ENCODE data around the gene DRC7. TPM values are rescaled to one million over a fixed set of nuclear protein-coding genes. Genes with fewer than 3 reads are reported as not detected.

Gene DRC7
- total and polyA plus RNA-seq, 10 of the 15 experiments (the other 5 are each of a cell fraction or from before 2014, with no cell fraction given), result 0.06 to 0.49 (median 0.14) TPM; not detected in 4

- Histone ChIP-seq H3K79me2 (ENCODE audit: control insufficient read depth, insufficient read depth, low read length) (no peaks in the 10 kb centered on the region; the same call in 1 of the 2 replicates), H3K9me3 (replicated peaks; ENCODE audit: control insufficient read depth, insufficient read depth, low read length) (no peaks in the 10 kb centered on the region), H3K4me1 (ENCODE audit: control insufficient read depth, insufficient read depth, low read length) (peaks cover 4% of the 10 kb centered on the region), H2AFZ (ENCODE audit: control insufficient read depth, low read depth, low read length) (no peak overlapping the region), H4K20me1 (ENCODE audit: control insufficient read depth, insufficient read depth) (no peaks in the 10 kb centered on the region), H3K27ac (ENCODE audit: control insufficient read depth, insufficient read depth) (no peak overlapping the region), H3K27me3 (replicated peaks in 1 of 2; ENCODE audit: control insufficient read depth in 2 of 2, insufficient read depth in 2 of 2, low read length in 1 of 2) (no peaks in the 10 kb centered on the region), H3K4me3 (no peak overlapping the region), H3K36me3 (ENCODE audit: control insufficient read depth in 2 of 2, insufficient read depth in 2 of 2, low read length in 1 of 2) (0 out of 4 replicates have a peak, but pooled peaks cover 0 to 2% of the 10 kb centered on the region in 2 experiments), H3K9ac (ENCODE audit: control insufficient read depth, insufficient read depth, low read length) (no peak overlapping the region), H3K4me2 (ENCODE audit: control insufficient read depth, insufficient read depth) (no peak overlapping the region)
- ChIA-PET POLR2A (no interaction called here), SMC1A (ENCODE audit: uncharacterized antibody, unreplicated experiment) (no interaction called here), CTCF (interaction anchor here (0.7 to 1.4 kb wide), 3 partner anchors 14 to 410 kb away, joined by 3 to 4 read pairs (median 3); no protein-coding TSS in a partner anchor), RAD21 (ENCODE audit: unreplicated experiment) (no interaction called here)
- BruUV-seq (replicated peaks), result no TSS peak
- FAIRE-seq (no peak), DNase-seq (ENCODE audit: low read depth, low spot score) (no peak), ATAC-seq (no peak)
- WGBS (ENCODE audit: insufficient coverage, insufficient replicate concordance, low lambda C conversion rate, missing lambda C conversion rate), result 91% methylated on average over 16 of the region's 16 CpGs
- in situ Hi-C loops (cut with MboI), result no loop called here
- TF ChIP-seq NFIC (IDR thresholded peaks at IDR 0.05; ENCODE audit: low read depth, low read length) (no peak), MLLT1 (IDR thresholded peaks at IDR 0.05) (no peak), PAX8 (IDR thresholded peaks at IDR 0.05) (no peak), ATF3 (IDR thresholded peaks at IDR 0.05; ENCODE audit: borderline replicate concordance, extremely low read depth, low read depth, low read length) (no peak), EZH2 (IDR thresholded peaks at IDR 0.05; ENCODE audit: borderline replicate concordance, control insufficient read depth, low read depth, low read length) (no peak), RELB (IDR thresholded peaks at IDR 0.05; ENCODE audit: low read depth) (no peak), TAF1 (IDR thresholded peaks at IDR 0.05; ENCODE audit: borderline replicate concordance, low read depth, low read length) (no peak), FOXM1 (IDR thresholded peaks at IDR 0.05; ENCODE audit: low read depth, low read length) (no peak), CHD4 (IDR thresholded peaks at IDR 0.05) (no peak)
- TF ChIP-seq, protein P1, sequence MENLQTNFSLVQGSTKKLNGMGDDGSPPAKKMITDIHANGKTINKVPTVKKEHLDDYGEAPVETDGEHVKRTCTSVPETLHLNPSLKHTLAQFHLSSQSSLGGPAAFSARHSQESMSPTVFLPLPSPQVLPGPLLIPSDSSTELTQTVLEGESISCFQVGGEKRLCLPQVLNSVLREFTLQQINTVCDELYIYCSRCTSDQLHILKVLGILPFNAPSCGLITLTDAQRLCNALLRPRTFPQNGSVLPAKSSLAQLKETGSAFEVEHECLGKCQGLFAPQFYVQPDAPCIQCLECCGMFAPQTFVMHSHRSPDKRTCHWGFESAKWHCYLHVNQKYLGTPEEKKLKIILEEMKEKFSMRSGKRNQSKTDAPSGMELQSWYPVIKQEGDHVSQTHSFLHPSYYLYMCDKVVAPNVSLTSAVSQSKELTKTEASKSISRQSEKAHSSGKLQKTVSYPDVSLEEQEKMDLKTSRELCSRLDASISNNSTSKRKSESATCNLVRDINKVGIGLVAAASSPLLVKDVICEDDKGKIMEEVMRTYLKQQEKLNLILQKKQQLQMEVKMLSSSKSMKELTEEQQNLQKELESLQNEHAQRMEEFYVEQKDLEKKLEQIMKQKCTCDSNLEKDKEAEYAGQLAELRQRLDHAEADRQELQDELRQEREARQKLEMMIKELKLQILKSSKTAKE (IDR thresholded peaks at IDR 0.05; ENCODE audit: low read depth, poor library complexity, severe bottlenecking), result no peak
- intact Hi-C loops (cut with micrococcal nuclease; ENCODE audit: unreplicated experiment), result no loop called here
Measured at GRCh38 chr16:57741660-57742191, 47.1 kb downstream of the DRC7 start.
